ENCODE measurements around the gene CCDC180. TPM values are rescaled to one million over a fixed set of nuclear protein-coding genes. Genes with fewer than 3 reads are reported as not detected.

CCDC180 gene
- polyA plus RNA-seq, 1 experiment: 0.55 TPM

DNA sequence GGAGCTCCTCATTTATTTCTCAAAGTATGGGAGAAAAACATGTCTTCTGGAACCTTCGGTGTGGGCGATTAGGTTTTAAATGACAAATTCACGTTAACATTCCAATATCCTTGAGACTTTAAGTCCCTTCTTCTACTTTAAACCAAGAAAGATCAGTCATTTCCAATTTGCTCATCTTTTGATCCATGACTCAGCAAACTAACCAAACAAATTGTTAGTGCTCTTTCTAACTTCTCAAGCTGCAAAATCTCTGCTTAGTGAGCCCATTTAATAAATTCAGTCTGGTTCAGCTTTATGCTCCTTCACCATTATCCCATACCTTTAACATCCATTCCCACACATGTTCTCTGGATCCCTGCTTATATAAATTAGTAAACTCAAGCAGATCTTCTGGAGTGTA, 5.5 kb upstream of the CCDC180 start:
- DNase-seq (ENCODE audit: low read depth): no peak
- ChIA-PET CTCF (interaction anchor here (0.6 kb wide), 1 partner anchor 85 kb away, joined by 3 read pairs; no protein-coding TSS in a partner anchor), POLR2A (no interaction called here)
- no peaks in the 10 kb centered on the region for H3K27me3 ChIP-seq (ENCODE audit: control insufficient read depth, insufficient read depth, low read length)
- no peak overlapping the region for H3K4me3 ChIP-seq (ENCODE audit: low read depth, low read length)
- TF ChIP-seq, protein P1, sequence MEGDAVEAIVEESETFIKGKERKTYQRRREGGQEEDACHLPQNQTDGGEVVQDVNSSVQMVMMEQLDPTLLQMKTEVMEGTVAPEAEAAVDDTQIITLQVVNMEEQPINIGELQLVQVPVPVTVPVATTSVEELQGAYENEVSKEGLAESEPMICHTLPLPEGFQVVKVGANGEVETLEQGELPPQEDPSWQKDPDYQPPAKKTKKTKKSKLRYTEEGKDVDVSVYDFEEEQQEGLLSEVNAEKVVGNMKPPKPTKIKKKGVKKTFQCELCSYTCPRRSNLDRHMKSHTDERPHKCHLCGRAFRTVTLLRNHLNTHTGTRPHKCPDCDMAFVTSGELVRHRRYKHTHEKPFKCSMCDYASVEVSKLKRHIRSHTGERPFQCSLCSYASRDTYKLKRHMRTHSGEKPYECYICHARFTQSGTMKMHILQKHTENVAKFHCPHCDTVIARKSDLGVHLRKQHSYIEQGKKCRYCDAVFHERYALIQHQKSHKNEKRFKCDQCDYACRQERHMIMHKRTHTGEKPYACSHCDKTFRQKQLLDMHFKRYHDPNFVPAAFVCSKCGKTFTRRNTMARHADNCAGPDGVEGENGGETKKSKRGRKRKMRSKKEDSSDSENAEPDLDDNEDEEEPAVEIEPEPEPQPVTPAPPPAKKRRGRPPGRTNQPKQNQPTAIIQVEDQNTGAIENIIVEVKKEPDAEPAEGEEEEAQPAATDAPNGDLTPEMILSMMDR (IDR thresholded peaks at IDR 0.05; ENCODE audit: insufficient read depth, low read depth, low read length): no peak
- H3K36me3 ChIP-seq (ENCODE audit: control insufficient read depth, insufficient read depth, low read length): no peaks in the 10 kb centered on the region

DNA sequence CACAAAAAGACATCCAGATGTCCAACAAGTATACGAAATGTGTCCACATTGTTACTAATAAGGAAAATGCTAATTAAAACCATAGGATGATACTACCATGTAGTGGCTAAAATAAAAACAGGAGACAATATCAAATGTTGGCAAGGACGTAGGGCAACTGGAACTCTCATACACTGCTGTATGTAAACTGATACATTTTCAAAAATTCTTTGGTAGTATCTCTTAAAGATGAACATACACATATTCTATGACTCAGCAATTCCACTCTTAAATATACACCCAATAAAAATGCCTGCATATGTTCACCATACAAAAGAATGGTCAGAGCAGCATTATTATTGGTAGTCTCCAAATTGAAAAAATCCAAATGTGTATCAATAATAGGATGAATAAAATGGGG, 2.9 kb upstream of the CCDC180 start:
- DNase-seq (ENCODE audit: low read depth): no peak
- Histone ChIP-seq H3K27me3 (ENCODE audit: control insufficient read depth, insufficient read depth, low read length) (no peaks in the 10 kb centered on the region), H3K4me3 (ENCODE audit: low read depth, low read length) (no peak overlapping the region), H3K36me3 (ENCODE audit: control insufficient read depth, insufficient read depth, low read length) (no peaks in the 10 kb centered on the region)
- ChIA-PET POLR2A (no interaction called here), CTCF (no interaction called here)
- TF ChIP-seq, protein P1 (IDR thresholded peaks at IDR 0.05; ENCODE audit: insufficient read depth, low read depth, low read length): no peak

DNA sequence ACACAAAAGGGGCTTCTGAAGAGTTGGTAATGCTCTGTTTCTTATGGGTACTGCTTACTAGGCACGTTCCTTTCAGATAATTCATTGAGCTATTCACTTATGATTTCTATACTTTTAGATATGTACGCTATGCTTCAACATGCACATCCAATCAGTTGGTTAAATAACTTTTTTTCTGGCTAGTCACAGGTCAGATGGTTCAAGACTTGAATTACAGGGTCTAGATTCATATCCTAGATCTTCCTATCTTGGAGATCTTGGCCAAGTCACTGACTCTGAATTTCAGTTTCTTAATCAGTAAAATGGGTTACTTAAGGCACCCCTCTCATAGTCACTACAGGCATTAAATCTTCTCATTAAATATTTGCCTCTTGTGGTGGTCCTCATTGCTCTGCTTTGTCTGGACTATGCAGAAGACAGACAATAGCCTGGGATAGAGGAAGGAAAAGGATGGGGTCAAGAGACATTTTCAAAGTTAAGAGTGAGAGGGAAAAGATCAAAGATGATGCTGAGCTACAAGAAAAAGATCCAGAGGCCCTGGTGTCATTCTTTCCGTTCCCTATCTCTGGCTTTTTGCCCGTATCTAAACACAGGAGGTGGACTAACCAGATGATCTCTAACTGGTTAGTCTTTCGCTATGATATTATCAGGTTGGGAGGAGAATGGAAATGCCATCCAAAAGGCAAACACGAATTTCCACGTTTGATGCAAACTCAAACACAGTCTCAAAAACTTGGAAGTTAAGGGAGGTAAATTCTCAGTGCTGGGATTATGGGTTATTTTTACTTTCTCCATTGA, 1.8 kb upstream of the CCDC180 start:
- TF ChIP-seq, protein P1 (IDR thresholded peaks at IDR 0.05; ENCODE audit: insufficient read depth, low read depth, low read length): no peak
- H3K36me3 ChIP-seq (ENCODE audit: control insufficient read depth, insufficient read depth, low read length): no peaks in the 10 kb centered on the region
- H3K4me3 ChIP-seq (ENCODE audit: low read depth, low read length): no peak overlapping the region
- ChIA-PET CTCF (no interaction called here), POLR2A (no interaction called here)
- DNase-seq (ENCODE audit: low read depth): no peak
- H3K27me3 ChIP-seq (ENCODE audit: control insufficient read depth, insufficient read depth, low read length): no peaks in the 10 kb centered on the region

DNA sequence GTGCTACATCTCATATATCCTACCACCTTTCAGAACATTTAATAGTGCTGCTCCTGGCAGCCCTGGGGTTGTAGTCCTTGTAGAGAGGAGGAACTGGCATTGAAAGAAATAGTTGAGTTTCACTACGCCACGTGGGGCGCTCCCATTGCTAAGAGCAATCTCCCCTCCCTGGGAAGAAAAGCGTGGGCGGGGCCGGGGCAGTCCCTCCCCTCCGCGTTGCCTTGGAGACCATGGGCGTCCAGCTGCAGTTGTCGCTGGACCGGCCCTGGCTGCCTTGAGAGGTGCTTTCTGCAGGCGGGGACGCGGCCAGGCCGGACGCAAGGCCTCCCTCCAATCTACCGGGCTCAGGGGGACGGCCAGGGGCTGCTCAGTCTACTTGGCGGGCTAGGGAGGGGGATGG, 368 bp upstream of the CCDC180 start:
- TF ChIP-seq, protein P1 (IDR thresholded peaks at IDR 0.05; ENCODE audit: insufficient read depth, low read depth, low read length): no peak
- H3K36me3 ChIP-seq (ENCODE audit: control insufficient read depth, insufficient read depth, low read length): no peaks in the 10 kb centered on the region
- no peak for DNase-seq (ENCODE audit: low read depth)
- POLR2A ChIA-PET: no interaction called here
- H3K27me3 ChIP-seq (ENCODE audit: control insufficient read depth, insufficient read depth, low read length): no peaks in the 10 kb centered on the region
- CTCF ChIA-PET: no interaction called here
- no peak overlapping the region for H3K4me3 ChIP-seq (ENCODE audit: low read depth, low read length)

- ChIA-PET POLR2A (no interaction called here), CTCF (no interaction called here)
- no peak for DNase-seq (ENCODE audit: low read depth)
- TF ChIP-seq, protein P1 (IDR thresholded peaks at IDR 0.05; ENCODE audit: insufficient read depth, low read depth, low read length): no peak
- Histone ChIP-seq H3K4me3 (ENCODE audit: low read depth, low read length) (no peak overlapping the region), H3K36me3 (ENCODE audit: control insufficient read depth, insufficient read depth, low read length) (no peaks in the 10 kb centered on the region; the same call in 1 of the 2 replicates), H3K27me3 (ENCODE audit: control insufficient read depth, insufficient read depth, low read length) (no peaks in the 10 kb centered on the region)
These were observed 1.8 kb downstream of the CCDC180 start for GRCh38 chr9:97309260-97309659.

Data from BJ (cell line).